Epithelial cell of proximal tubule (primary cell): ENCODE results near the gene CAB39L. TPM values are rescaled to one million over a fixed set of nuclear protein-coding genes. Genes with fewer than 3 reads are reported as not detected.

Experiments
- DNase-seq: peaks from one replicate; pipeline ENCODE4 v3.0.0-alpha.2; 2011; ENCODE audit warnings: low read depth
- H3K4me3 ChIP-seq: 2 replicates; pipeline ENCODE4 v1.5.1; 2011; ENCODE audit warnings: low read depth, mild to moderate bottlenecking, low read length
- CTCF ChIP-seq: conservative IDR thresholded peaks from 2 replicates; pipeline ENCODE4 v1.5.1; 2012; ENCODE audit warnings: low read depth, mild to moderate bottlenecking, low read length
- total RNA-seq: library from RNA; depleted of rRNA; stranded (reverse); fragments of >200 nt; gene quantifications from 2 replicates; pipeline ENCODE4 v1.2.3, GENCODE V29; 2015

CAB39L gene
- total RNA-seq, 1 donor from 2014 or later, result 5.2 TPM

- H3K4me3 ChIP-seq, result no peak overlapping the region
- no peak for TF ChIP-seq CTCF
- DNase-seq, result no peak
These were observed 134.9 kb downstream of the CAB39L start for GRCh38 chr13:49308921-49309408.

- DNase-seq, result no peak
- no peak for TF ChIP-seq CTCF
- no peak overlapping the region for H3K4me3 ChIP-seq
These were observed 135.6 kb downstream of the CAB39L start for GRCh38 chr13:49308097-49308875.

GRCh38 chr13:49307365-49307764 lies 136.5 kb downstream of the CAB39L start:
- no peak for DNase-seq
- no peak for TF ChIP-seq CTCF
- H3K4me3 ChIP-seq, result no peak overlapping the region

GRCh38 chr13:49305792-49306425 lies 138.0 kb downstream of the CAB39L start:
- no peak for TF ChIP-seq CTCF
- H3K4me3 ChIP-seq, result no peak overlapping the region
- no peak for DNase-seq

- TF ChIP-seq CTCF, result no peak
- no peak overlapping the region for H3K4me3 ChIP-seq
- no peak for DNase-seq
These were observed 138.8 kb downstream of the CAB39L start for GRCh38 chr13:49304763-49305700.

- no peak for DNase-seq
- H3K4me3 ChIP-seq, result no peak overlapping the region
- TF ChIP-seq CTCF, result no peak
These were observed 139.5 kb downstream of the CAB39L start for GRCh38 chr13:49304356-49304755.
